ENCODE results near the gene DHX16.

The DHX16 gene

DNA sequence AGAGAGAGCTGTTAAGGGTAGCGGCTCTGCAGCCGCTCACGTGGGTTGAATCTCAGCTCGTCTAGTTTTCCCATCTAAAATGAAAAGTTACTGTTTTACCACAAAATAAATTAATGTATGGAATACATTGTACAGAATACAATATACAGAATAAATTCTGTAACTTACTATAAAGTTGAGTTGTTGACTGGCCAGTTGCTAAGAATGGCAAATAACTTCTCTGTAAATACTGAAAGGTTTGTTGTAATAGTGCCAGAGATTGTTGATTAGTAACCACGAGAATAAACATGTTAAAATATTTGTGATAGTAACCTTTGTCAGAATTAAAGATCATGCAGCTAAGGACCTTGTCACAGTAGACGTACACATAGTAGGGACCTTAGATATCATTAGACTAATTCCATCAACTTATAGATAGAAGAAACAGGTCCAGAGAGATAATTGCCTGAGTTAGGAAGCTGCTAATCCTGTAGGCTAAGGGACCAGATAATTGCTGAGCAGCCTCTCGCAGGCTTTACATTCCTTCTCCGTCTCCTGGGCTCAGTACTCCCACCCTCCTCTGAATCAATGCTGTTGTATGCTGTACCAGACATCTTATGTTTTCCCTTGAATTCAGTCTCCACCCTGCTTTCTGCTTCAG is 18.5 kb upstream of the DHX16 start:
- H3K9me2 ChIP-seq (replicated peaks; ENCODE audit: insufficient read depth, low read length) = no peaks in the 10 kb centered on the region
- peaks cover 42% of the 10 kb centered on the region for H3F3A ChIP-seq (ENCODE audit: insufficient read depth)
- H3K27me3 ChIP-seq (ENCODE audit: low read length) = no peaks in the 10 kb centered on the region
- H3K9me3 ChIP-seq (ENCODE audit: insufficient read depth, low read length) = no peaks in the 10 kb centered on the region
- TF ChIP-seq EZH2phosphoT487 (conservative IDR thresholded peaks at IDR 0.05; ENCODE audit: low read length) = no peak
- TF ChIP-seq, protein P1, sequence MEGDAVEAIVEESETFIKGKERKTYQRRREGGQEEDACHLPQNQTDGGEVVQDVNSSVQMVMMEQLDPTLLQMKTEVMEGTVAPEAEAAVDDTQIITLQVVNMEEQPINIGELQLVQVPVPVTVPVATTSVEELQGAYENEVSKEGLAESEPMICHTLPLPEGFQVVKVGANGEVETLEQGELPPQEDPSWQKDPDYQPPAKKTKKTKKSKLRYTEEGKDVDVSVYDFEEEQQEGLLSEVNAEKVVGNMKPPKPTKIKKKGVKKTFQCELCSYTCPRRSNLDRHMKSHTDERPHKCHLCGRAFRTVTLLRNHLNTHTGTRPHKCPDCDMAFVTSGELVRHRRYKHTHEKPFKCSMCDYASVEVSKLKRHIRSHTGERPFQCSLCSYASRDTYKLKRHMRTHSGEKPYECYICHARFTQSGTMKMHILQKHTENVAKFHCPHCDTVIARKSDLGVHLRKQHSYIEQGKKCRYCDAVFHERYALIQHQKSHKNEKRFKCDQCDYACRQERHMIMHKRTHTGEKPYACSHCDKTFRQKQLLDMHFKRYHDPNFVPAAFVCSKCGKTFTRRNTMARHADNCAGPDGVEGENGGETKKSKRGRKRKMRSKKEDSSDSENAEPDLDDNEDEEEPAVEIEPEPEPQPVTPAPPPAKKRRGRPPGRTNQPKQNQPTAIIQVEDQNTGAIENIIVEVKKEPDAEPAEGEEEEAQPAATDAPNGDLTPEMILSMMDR (IDR thresholded peaks at IDR 0.05; ENCODE audit: insufficient read depth, low read length, poor library complexity, severe bottlenecking) = no peak
- H4K20me1 ChIP-seq (ENCODE audit: low read depth, low read length) = no peaks in the 10 kb centered on the region
- H3K27ac ChIP-seq (ENCODE audit: low read depth, low read length) = peak overlapping the region; percentile 10; the same call in 1 of the 2 replicates
- peaks cover 8% of the 10 kb centered on the region; the same call in 1 of the 2 replicates for H3K79me2 ChIP-seq (ENCODE audit: insufficient read depth, low read length)
- peak overlapping the region; percentile 82 for H3K9ac ChIP-seq (ENCODE audit: low read length)
- H3K4me3 ChIP-seq (ENCODE audit: insufficient read depth, low read length, poor library complexity, severe bottlenecking) = peak overlapping the region; percentile 79
- H3K4me2 ChIP-seq (ENCODE audit: low read depth, low read length, poor library complexity, severe bottlenecking) = peak overlapping the region; percentile 92
- H2AFZ ChIP-seq (ENCODE audit: low read depth, low read length, severe bottlenecking) = peak overlapping the region; percentile 92
- no peaks in the 10 kb centered on the region for H3K36me3 ChIP-seq (ENCODE audit: low read length)

DNA sequence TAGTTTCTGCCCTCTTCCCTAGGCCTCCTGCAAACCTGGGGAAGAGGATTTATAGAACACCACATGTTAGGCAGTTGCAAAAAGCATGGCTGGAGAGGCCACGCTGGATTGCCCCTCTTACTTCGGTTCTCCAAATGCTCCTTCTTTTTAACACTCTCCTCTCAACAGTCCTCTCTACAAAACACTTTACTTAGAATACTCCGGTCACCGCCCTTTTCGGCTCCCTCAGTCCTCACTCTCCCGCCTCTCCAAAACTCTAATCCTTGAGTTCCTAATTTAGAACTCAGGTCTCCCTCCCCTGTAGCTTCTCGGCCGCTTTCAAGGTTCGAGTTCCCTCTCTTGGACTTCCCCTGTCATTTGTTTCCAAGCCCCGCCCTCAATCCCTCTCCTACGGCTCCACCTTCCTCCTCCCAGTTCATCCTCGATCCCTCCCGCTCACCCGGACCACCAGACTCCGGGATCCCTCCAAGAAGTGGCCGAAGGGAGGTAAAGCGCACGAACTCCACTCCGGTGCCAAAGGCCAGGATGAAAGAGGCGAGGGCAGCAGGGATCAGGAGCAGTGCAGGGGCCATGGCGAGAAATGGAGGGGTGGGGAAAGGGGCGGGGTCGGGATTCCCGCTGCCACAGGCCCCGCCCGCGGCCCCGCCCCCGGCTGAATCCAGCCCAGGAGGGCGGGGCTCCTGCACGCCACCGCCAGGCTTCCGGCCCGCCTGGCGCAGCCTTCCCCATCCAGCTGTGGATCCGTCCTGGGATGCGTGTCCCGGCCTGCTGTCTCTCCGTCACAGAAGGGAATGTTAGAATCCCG is 17.8 kb upstream of the DHX16 start, which contains the start of gene NRM:
TSS of gene NRM (minus strand) at position 582 of the 805 bp plus-strand sequence. CDS start at position 572, 10 bp downstream.
- Histone ChIP-seq H3K9me3 (ENCODE audit: insufficient read depth, low read length) (no peaks in the 10 kb centered on the region), H3K36me3 (ENCODE audit: low read length) (no peaks in the 10 kb centered on the region), H3K27ac (ENCODE audit: low read depth, low read length) (peak within 1 kb of the TSS; percentile 94), H3K9me2 (replicated peaks; ENCODE audit: insufficient read depth, low read length) (no peaks in the 10 kb centered on the region), H2AFZ (ENCODE audit: low read depth, low read length, severe bottlenecking) (peak within 1 kb of the TSS; percentile 92), H4K20me1 (ENCODE audit: low read depth, low read length) (no peaks in the 10 kb centered on the region), H3K4me3 (ENCODE audit: insufficient read depth, low read length, poor library complexity, severe bottlenecking) (peak within 1 kb of the TSS; percentile 79), H3K27me3 (ENCODE audit: low read length) (no peaks in the 10 kb centered on the region), H3K79me2 (ENCODE audit: insufficient read depth, low read length) (peaks cover 15% of the 10 kb centered on the region), H3K9ac (ENCODE audit: low read length) (peak within 1 kb of the TSS; percentile 82), H3F3A (ENCODE audit: insufficient read depth) (peaks cover 42% of the 10 kb centered on the region), H3K4me2 (ENCODE audit: low read depth, low read length, poor library complexity, severe bottlenecking) (peak within 1 kb of the TSS; percentile 92)
- no peak for TF ChIP-seq EZH2phosphoT487 (conservative IDR thresholded peaks at IDR 0.05; ENCODE audit: low read length)
- TF ChIP-seq, protein P1 (IDR thresholded peaks at IDR 0.05; ENCODE audit: insufficient read depth, low read length, poor library complexity, severe bottlenecking) = no peak

DNA sequence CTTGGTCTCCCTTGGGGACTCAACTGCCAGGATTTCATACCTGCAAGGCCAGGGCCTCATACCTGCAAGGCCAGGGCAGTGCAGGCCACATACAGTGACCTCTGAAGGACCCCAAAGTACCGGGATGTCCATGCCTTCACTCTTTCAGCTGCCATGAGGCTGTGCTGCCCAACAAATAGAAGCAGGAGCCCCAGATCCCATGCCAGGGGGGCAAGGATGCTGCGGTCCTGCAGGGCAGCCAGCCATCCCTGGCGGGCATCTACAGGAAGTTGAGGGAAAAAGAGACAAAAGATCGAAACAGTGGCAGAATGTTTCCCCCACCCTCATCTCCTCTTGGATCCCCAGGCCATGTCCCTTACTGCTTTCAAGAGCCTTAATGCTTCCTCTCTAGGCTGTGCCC is 17.2 kb upstream of the DHX16 start:
- Histone ChIP-seq H3K9ac (ENCODE audit: low read length) (peak overlapping the region; percentile 82), H3K27ac (ENCODE audit: low read depth, low read length) (peak overlapping the region; percentile 94), H3K4me3 (ENCODE audit: insufficient read depth, low read length, poor library complexity, severe bottlenecking) (peak overlapping the region; percentile 79), H3K36me3 (ENCODE audit: low read length) (no peaks in the 10 kb centered on the region), H3K27me3 (ENCODE audit: low read length) (no peaks in the 10 kb centered on the region), H2AFZ (ENCODE audit: low read depth, low read length, severe bottlenecking) (no peak overlapping the region), H4K20me1 (ENCODE audit: low read depth, low read length) (no peaks in the 10 kb centered on the region), H3K79me2 (ENCODE audit: insufficient read depth, low read length) (peaks cover 22% of the 10 kb centered on the region), H3K9me2 (replicated peaks; ENCODE audit: insufficient read depth, low read length) (no peaks in the 10 kb centered on the region), H3F3A (ENCODE audit: insufficient read depth) (peaks cover 44% of the 10 kb centered on the region), H3K9me3 (ENCODE audit: insufficient read depth, low read length) (no peaks in the 10 kb centered on the region), H3K4me2 (ENCODE audit: low read depth, low read length, poor library complexity, severe bottlenecking) (peak overlapping the region; percentile 92)
- TF ChIP-seq, protein P1 (IDR thresholded peaks at IDR 0.05; ENCODE audit: insufficient read depth, low read length, poor library complexity, severe bottlenecking) = no peak
- TF ChIP-seq EZH2phosphoT487 (conservative IDR thresholded peaks at IDR 0.05; ENCODE audit: low read length) = no peak
